Body of pancreas (tissue), 4 donors: ENCODE measurements around the gene FES.

Experiments used
- CTCF ChIP-seq, 7 experiments: fragments of 450-650 bp in 4 of 7; fragments of 200-600 bp in 3 of 7; sonication (generic) in 3 of 7; IDR thresholded peaks; one replicate each; pipeline ENCODE4 v1.5.1; 2016 to 2019; ENCODE audit warnings: antibody characterized with exemption in 7 of 7
- POLR2A ChIP-seq, 3 donors: fragments of 450-650 bp; IDR thresholded peaks; one replicate each; pipeline ENCODE4 v1.6.1; 2016; ENCODE audit warnings: antibody characterized with exemption in 3 of 3, mild to moderate bottlenecking in 2 of 3

DNA sequence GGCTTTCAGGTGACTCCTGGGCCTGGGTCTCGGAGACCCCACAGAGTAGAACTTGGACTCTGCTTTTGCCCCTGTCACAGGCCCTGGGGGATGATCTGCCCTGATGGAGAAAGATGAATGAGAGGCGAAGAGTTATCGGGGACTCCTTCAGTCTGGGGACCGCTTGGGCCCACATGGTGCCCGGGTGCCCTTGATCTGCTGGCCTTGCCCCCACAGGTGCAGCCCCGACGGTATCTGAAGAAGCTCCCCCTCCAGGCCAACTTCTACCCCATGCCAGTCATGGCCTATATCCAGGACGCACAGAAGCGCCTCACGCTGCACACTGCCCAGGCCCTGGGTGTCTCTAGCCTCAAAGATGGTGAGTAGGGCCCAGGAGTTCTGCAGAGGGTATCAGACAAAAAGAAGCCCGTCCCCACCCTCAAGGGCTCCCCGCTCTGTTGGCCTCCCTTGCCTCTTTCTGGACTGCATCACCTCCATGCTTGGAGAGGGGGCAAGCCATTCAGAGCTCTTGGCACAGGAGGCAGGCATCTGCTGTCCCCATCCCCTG, 29.2 kb downstream of the FES start:
- TF ChIP-seq CTCF (IDR thresholded peaks at IDR 0.05), result no peak
- TF ChIP-seq POLR2A (IDR thresholded peaks at IDR 0.05), result no peak
